ENCODE data around the gene CLK2. TPM values are rescaled to one million over a fixed set of nuclear protein-coding genes. Genes with fewer than 3 reads are reported as not detected.
A peak's percentile ranks its signal among the peaks of the same experiment; 100 is the strongest.

The CLK2 gene
- total and polyA plus RNA-seq, 9 of the 15 experiments (the other 6 are each of a cell fraction or from before 2014, with no cell fraction given) = 13.5 to 81.4 (median 39.6) TPM

DNA sequence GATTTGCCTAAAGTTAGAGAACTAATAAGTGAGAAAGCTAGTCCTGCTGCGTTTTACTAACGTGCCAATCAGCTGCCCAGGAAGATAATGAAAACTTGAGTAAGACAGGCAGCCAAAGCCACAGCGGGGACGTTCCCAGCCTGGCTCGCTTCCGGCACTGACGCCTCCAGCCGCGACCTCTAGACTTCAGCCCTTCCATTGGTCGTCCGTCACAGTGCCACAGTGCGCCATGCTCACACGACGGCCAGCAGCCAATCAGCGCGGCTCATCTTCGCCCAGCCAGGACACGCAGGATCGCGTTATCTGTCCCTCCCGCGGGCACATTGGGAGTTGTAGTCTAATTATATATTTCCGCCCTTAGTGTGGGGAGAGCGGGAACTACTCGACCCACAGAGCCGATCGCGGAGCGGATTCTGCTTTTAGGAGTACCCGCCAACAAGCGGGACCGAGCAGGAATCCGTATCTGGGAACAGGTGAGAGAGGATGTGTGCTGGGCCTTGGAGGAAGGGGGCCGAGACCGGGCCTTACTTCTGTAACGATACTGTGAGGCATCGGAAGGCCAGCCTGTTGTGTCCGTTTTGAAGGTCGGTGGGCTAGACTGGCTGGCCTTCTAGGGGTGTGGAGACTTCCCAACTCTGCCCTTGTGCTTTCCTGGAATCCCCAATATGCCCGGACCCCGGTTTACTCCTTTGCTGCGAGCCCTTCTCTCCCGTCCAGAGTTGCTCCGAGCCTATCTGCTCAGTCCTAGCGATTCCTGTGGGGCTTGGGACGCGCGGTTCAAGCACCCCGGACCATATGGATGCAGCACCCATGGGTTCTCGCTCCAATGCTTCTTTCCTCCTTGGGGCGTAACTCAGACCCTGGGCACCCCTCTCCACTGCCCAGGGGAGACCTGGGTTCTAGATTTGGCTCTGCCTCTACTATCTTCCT lies 35.5 kb upstream of the CLK2 start, which contains the start of gene FDPS (continued):
- TF ChIP-seq, protein P1, sequence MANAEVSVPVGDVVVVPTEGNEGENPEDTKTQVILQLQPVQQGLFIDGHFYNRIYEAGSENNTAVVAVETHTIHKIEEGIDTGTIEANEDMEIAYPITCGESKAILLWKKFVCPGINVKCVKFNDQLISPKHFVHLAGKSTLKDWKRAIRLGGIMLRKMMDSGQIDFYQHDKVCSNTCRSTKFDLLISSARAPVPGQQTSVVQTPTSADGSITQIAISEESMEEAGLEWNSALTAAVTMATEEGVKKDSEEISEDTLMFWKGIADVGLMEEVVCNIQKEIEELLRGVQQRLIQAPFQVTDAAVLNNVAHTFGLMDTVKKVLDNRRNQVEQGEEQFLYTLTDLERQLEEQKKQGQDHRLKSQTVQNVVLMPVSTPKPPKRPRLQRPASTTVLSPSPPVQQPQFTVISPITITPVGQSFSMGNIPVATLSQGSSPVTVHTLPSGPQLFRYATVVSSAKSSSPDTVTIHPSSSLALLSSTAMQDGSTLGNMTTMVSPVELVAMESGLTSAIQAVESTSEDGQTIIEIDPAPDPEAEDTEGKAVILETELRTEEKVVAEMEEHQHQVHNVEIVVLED (CRISPR knock-in tag; IDR thresholded peaks at IDR 0.05) = peak; percentile 82
- TF ChIP-seq, protein P2, sequence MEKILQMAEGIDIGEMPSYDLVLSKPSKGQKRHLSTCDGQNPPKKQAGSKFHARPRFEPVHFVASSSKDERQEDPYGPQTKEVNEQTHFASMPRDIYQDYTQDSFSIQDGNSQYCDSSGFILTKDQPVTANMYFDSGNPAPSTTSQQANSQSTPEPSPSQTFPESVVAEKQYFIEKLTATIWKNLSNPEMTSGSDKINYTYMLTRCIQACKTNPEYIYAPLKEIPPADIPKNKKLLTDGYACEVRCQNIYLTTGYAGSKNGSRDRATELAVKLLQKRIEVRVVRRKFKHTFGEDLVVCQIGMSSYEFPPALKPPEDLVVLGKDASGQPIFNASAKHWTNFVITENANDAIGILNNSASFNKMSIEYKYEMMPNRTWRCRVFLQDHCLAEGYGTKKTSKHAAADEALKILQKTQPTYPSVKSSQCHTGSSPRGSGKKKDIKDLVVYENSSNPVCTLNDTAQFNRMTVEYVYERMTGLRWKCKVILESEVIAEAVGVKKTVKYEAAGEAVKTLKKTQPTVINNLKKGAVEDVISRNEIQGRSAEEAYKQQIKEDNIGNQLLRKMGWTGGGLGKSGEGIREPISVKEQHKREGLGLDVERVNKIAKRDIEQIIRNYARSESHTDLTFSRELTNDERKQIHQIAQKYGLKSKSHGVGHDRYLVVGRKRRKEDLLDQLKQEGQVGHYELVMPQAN (IDR thresholded peaks at IDR 0.05; ENCODE audit: borderline replicate concordance) = peak; percentile 31; the same call in 1 of the 2 replicates
- TF ChIP-seq ZSCAN32 (CRISPR knock-in tag; IDR thresholded peaks at IDR 0.05) (no peak), CREM (IDR thresholded peaks at IDR 0.05; ENCODE audit: low read depth) (peak; percentile 99), NR2C2 (CRISPR knock-in tag; IDR thresholded peaks at IDR 0.05) (peak; percentile 80), NR2C2 (tag; IDR thresholded peaks at IDR 0.05) (peak; percentile 97), POLR2G (IDR thresholded peaks at IDR 0.05; ENCODE audit: low read depth, low read length) (peak; percentile 86), FOS (IDR thresholded peaks at IDR 0.05; ENCODE audit: extremely low read depth, insufficient read length) (peak; percentile 87), ZNF584 (CRISPR knock-in tag; IDR thresholded peaks at IDR 0.05; ENCODE audit: low read depth) (peak; percentile 36; the same call in 1 of the 2 replicates), PHB (CRISPR knock-in tag; IDR thresholded peaks at IDR 0.05) (0 out of 2 replicates have a peak, but pooled peaks have one; percentile 25), ZNF143 (CRISPR knock-in tag; IDR thresholded peaks at IDR 0.05) (peak; percentile 98), ZNF77 (CRISPR knock-in tag; IDR thresholded peaks at IDR 0.05) (no peak), OTX1 (CRISPR knock-in tag; IDR thresholded peaks at IDR 0.05) (no peak), MEIS2 (IDR thresholded peaks at IDR 0.05; ENCODE audit: partially characterized antibody) (peak; percentile 80)
- TF ChIP-seq, protein P3, sequence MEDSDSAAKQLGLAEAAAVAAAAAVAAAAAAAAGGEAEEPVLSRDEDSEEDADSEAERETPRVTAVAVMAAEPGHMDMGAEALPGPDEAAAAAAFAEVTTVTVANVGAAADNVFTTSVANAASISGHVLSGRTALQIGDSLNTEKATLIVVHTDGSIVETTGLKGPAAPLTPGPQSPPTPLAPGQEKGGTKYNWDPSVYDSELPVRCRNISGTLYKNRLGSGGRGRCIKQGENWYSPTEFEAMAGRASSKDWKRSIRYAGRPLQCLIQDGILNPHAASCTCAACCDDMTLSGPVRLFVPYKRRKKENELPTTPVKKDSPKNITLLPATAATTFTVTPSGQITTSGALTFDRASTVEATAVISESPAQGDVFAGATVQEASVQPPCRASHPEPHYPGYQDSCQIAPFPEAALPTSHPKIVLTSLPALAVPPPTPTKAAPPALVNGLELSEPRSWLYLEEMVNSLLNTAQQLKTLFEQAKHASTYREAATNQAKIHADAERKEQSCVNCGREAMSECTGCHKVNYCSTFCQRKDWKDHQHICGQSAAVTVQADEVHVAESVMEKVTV (CRISPR knock-in tag; IDR thresholded peaks at IDR 0.05) = no peak
- TF ChIP-seq, protein P4, sequence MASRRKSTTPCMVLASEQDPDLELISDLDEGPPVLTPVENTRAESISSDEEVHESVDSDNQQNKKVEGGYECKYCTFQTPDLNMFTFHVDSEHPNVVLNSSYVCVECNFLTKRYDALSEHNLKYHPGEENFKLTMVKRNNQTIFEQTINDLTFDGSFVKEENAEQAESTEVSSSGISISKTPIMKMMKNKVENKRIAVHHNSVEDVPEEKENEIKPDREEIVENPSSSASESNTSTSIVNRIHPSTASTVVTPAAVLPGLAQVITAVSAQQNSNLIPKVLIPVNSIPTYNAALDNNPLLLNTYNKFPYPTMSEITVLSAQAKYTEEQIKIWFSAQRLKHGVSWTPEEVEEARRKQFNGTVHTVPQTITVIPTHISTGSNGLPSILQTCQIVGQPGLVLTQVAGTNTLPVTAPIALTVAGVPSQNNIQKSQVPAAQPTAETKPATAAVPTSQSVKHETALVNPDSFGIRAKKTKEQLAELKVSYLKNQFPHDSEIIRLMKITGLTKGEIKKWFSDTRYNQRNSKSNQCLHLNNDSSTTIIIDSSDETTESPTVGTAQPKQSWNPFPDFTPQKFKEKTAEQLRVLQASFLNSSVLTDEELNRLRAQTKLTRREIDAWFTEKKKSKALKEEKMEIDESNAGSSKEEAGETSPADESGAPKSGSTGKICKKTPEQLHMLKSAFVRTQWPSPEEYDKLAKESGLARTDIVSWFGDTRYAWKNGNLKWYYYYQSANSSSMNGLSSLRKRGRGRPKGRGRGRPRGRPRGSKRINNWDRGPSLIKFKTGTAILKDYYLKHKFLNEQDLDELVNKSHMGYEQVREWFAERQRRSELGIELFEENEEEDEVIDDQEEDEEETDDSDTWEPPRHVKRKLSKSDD (conservative IDR thresholded peaks at IDR 0.05; ENCODE audit: low read length) = no peak
